Erythroblast (primary cell): Measurements from ENCODE around the gene RUSC1.

Experiments
- GATA1 ChIP-seq: IDR thresholded peaks from 2 replicates; pipeline ENCODE4 v1.6.1; 2011; ENCODE audit warnings: low read depth, mild to moderate bottlenecking, control low read depth, low read length, moderate library complexity
- POLR2A ChIP-seq: IDR thresholded peaks from 2 replicates; pipeline ENCODE4 v1.6.1; 2011; ENCODE audit warnings: mild to moderate bottlenecking, low read length

DNA sequence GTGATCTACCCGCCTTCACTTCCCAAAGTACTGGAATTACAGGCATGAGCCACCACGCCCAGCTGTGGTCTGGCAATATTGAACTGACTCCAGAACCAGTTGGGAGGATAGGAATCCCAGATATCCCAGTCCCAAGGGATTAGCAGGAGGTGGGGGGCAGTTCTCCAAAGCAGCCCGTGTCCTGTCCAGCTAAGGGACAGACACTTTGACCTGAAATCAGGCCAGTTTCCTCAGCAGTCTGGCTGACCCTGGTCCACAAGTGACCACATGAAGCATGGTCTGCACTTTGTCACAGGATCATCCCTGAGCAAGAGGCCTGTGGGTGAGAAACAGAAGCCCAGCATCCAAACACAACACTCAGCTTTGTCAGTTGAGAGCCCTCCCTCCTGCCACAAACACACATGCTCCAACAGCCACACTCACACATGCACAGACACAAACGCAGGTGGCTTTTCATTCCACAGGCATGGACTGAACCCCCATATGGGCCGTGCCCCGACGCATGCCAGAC is 14.8 kb upstream of the RUSC1 start:
- no peak for TF ChIP-seq POLR2A
- no peak for TF ChIP-seq GATA1
